ENCODE measurements around the gene STAT6.

GRCh38 chr12:57080855-57081254 is 30.3 kb downstream of the STAT6 start:
- no peak for TF ChIP-seq CTCF (conservative IDR thresholded peaks at IDR 0.05; ENCODE audit: low read length)
- no peak for TF ChIP-seq EZH2phosphoT487 (IDR thresholded peaks at IDR 0.05; ENCODE audit: borderline replicate concordance)
